Hematopoietic multipotent progenitor cell treated with erythropoietin and hydrocortisone succinate and interleukin-3 and kit ligand, for 4 days (in vitro differentiated cells): ENCODE results near the gene MRNIP.

Experiments
- DNase-seq: peaks from one replicate; pipeline ENCODE4 v3.0.0-alpha.2; 2015

MRNIP gene

GRCh38 chr5:179858586-179859427 is at the start of gene MRNIP:
Gene MRNIP, minus strand, starts transcription at chr5:179858817. Its CDS starts 21 bp downstream, at chr5:179858796.
- DNase-seq, result peak; percentile 99

GRCh38 chr5:179907556-179908324 is 49.1 kb upstream of the MRNIP start, which contains the start of gene TBC1D9B:
Gene TBC1D9B, minus strand, starts transcription at chr5:179907897. Its CDS starts 76 bp downstream, at chr5:179907821.
- peak; percentile 86 for DNase-seq

GRCh38 chr5:179906795-179907555 is 48.4 kb upstream of the MRNIP start:
- DNase-seq, result peak; percentile 61

GRCh38 chr5:179906294-179906794 is 47.7 kb upstream of the MRNIP start:
- peak; percentile 28 for DNase-seq

- DNase-seq, result peak; percentile 65
Measured at GRCh38 chr5:179905161-179905560, 46.5 kb upstream of the MRNIP start.

GRCh38 chr5:179904463-179905160 is 46.0 kb upstream of the MRNIP start:
- no peak for DNase-seq

- no peak for DNase-seq
Measured at GRCh38 chr5:179902763-179903158, 44.1 kb upstream of the MRNIP start.

GRCh38 chr5:179901915-179902762 is 43.5 kb upstream of the MRNIP start:
- no peak for DNase-seq

GRCh38 chr5:179901462-179901861 is 42.8 kb upstream of the MRNIP start:
- no peak for DNase-seq

- no peak for DNase-seq
Measured at GRCh38 chr5:179900711-179901110, 42.1 kb upstream of the MRNIP start.

- no peak for DNase-seq
Measured at GRCh38 chr5:179900206-179900605, 41.6 kb upstream of the MRNIP start.

GRCh38 chr5:179895861-179896260 is 37.2 kb upstream of the MRNIP start:
- no peak for DNase-seq

GRCh38 chr5:179893958-179894895 is 35.6 kb upstream of the MRNIP start:
- DNase-seq, result no peak

GRCh38 chr5:179893076-179893957 is 34.7 kb upstream of the MRNIP start:
- no peak for DNase-seq

- no peak for DNase-seq
Measured at GRCh38 chr5:179892255-179892654, 33.6 kb upstream of the MRNIP start.

- DNase-seq, result no peak
Measured at GRCh38 chr5:179890751-179891682, 32.4 kb upstream of the MRNIP start.

GRCh38 chr5:179889885-179890284 is 31.3 kb upstream of the MRNIP start:
- DNase-seq, result no peak

GRCh38 chr5:179887802-179888201 is 29.2 kb upstream of the MRNIP start:
- DNase-seq, result no peak
